SK-N-MC (cell line): ENCODE results near the gene TMEM165.

Experiments
- DNase-seq: peaks from one replicate; pipeline ENCODE4 v3.0.0-alpha.2; 2011; ENCODE audit warnings: low read depth, low spot score
- H3K27ac ChIP-seq: fragments of 200-600 bp; sonication (generic); 2 replicates; pipeline ENCODE4 v1.5.1; 2016; ENCODE audit warnings: mixed run types
- H3K36me3 ChIP-seq: fragments of 200-600 bp; sonication (generic); 2 replicates; pipeline ENCODE4 v1.6.1; 2017; ENCODE audit warnings: antibody characterized with exemption, low read length, mixed read lengths; ENCODE audit not compliant: insufficient read depth
- H3K4me3 ChIP-seq: fragments of 200-600 bp; sonication (generic); 2 replicates; pipeline ENCODE4 v1.5.1; 2016
- H3K9ac ChIP-seq: fragments of 200-600 bp; sonication (generic); 2 replicates; pipeline ENCODE4 v1.8.0; 2017; ENCODE audit warnings: mixed run types, mixed read lengths; ENCODE audit not compliant: insufficient read length
- H3K9me3 ChIP-seq: fragments of 200-600 bp; sonication (generic); 2 replicates; pipeline ENCODE4 v1.6.1; 2017; ENCODE audit warnings: low read depth, mild to moderate bottlenecking, antibody characterized with exemption, low read length, moderate library complexity, mixed read lengths
- EZH2 ChIP-seq: fragments of 200-600 bp; sonication (generic); IDR thresholded peaks from one replicate; pipeline ENCODE4 v1.6.1; 2017; ENCODE audit warnings: antibody characterized with exemption
- FOXP2 ChIP-seq: optimal IDR thresholded peaks from 2 replicates; pipeline ENCODE3; 2011; ENCODE audit warnings: mild to moderate bottlenecking, moderate library complexity; ENCODE audit not compliant: insufficient read depth; ENCODE audit errors: extremely low read length, control extremely low read depth
- POLR2AphosphoS5 ChIP-seq: IDR thresholded peaks from 2 replicates; pipeline ENCODE4 v1.6.1; 2012; ENCODE audit warnings: mild to moderate bottlenecking, low read depth, low read length, borderline replicate concordance

TMEM165 gene

DNA sequence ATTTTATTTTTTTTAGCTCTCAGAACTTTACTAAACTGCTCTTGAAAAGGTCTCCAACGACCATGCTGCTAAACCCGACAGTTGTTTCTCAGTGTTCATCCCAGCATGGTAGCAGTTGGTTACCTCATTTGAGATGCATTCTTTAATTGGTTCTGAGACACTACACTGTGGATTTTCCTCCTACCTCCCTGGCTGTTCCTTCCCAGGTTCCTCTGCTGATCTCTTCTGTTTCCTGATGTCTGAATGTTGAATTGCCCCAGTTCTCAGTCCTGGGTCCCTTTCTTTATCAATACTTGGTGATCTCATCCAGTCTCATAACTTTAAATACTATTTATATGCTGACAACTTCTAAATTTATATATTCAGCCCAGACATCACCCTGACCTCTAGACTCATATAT, 19.1 kb upstream of the TMEM165 start:
- Histone ChIP-seq H3K9me3 (no peaks in the 10 kb centered on the region), H3K27ac (no peak overlapping the region), H3K4me3 (no peak overlapping the region), H3K9ac (no peak overlapping the region), H3K36me3 (peaks cover 15% of the 10 kb centered on the region; the same call in 1 of the 2 replicates)
- TF ChIP-seq POLR2AphosphoS5 = no peak
- no peak for TF ChIP-seq FOXP2
- TF ChIP-seq EZH2 = no peak
- no peak for DNase-seq

DNA sequence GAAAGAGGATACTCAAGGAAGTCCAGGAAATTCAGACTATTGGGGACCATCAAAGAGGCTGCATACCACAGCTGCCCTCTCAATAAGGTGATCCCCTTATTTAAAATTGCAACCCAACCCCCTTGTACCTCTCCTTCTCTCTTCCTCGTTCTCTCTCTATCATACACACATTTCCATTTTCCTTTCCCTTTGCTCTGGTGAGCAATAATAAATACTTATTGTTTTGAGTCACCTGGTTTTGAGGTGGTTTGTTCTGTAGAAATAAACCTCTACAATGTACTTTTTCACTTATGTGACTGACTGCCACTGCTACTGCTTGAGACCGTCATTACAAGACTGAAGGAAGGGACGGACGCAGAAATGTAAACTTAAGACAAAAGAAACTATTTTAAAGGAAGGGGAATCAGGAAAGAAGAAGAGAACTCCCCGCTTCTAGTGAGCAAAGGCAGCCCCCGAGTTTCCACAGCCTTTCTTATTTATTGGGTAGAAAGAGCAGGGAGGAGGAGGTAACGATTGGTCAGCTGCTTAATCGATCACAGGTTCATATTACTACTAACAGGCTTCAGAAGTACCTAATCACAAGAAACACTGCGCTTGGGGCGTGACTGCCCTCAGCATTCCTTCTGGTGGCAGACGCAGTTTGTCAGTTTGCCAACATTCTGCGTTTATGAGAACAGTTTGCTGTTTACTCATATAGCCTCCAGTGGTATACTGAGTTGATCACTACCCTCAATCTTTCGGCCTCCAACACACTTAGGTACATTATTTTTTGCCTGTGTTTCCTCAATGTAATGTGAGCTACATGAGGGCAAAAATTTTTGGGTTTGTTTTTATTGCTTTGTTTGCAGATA, 16.9 kb upstream of the TMEM165 start:
- H3K9me3 ChIP-seq = no peaks in the 10 kb centered on the region
- no peak overlapping the region for H3K9ac ChIP-seq
- DNase-seq = no peak
- H3K4me3 ChIP-seq = 0 out of 2 replicates have a peak overlapping the region, but pooled peaks have one; percentile 4
- peak overlapping the region; percentile 58; the same call in 1 of the 2 replicates for H3K27ac ChIP-seq
- 0 out of 2 replicates have a peak, but pooled peaks cover 4% of the 10 kb centered on the region for H3K36me3 ChIP-seq
- TF ChIP-seq POLR2AphosphoS5 (no peak), FOXP2 (no peak)

DNA sequence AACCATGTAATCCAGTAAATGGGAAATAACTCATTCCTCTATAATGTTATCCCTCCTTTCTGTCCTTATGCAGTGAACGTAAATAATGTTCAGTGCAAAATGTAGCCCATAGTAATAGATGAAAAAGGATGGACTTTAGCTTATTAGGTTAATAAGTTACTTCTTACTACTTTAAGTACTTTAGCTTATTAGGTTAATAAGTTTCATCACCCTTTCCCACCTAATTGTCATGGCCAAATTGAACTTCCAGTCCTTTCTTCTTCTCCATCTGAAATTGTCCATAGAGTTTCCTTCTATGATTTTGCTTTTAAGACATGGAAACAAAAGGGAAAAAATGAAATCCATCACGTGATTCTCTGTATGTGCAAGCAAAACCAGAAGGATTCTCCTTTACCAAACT, 15.2 kb upstream of the TMEM165 start:
- Histone ChIP-seq H3K27ac (no peak overlapping the region), H3K36me3 (no peaks in the 10 kb centered on the region), H3K4me3 (no peak overlapping the region), H3K9me3 (no peaks in the 10 kb centered on the region), H3K9ac (no peak overlapping the region)
- DNase-seq = no peak
- TF ChIP-seq EZH2 = no peak
- no peak for TF ChIP-seq FOXP2
- TF ChIP-seq POLR2AphosphoS5 = no peak

- Histone ChIP-seq H3K36me3 (no peaks in the 10 kb centered on the region), H3K9ac (no peak overlapping the region), H3K27ac (no peak overlapping the region), H3K4me3 (peak overlapping the region; percentile 17; the same call in 1 of the 2 replicates), H3K9me3 (no peaks in the 10 kb centered on the region)
- DNase-seq = no peak
- TF ChIP-seq FOXP2 = no peak
- no peak for TF ChIP-seq EZH2
- no peak for TF ChIP-seq POLR2AphosphoS5
Measured at GRCh38 chr4:55381502-55381901, 14.3 kb upstream of the TMEM165 start.

GRCh38 chr4:55382488-55383003, 13.2 kb upstream of the TMEM165 start:
- Histone ChIP-seq H3K9ac (no peak overlapping the region), H3K9me3 (no peaks in the 10 kb centered on the region), H3K27ac (peak overlapping the region; percentile 56; the same call in 1 of the 2 replicates), H3K36me3 (no peaks in the 10 kb centered on the region), H3K4me3 (no peak overlapping the region)
- no peak for DNase-seq
- no peak for TF ChIP-seq FOXP2
- TF ChIP-seq POLR2AphosphoS5 = no peak
- TF ChIP-seq EZH2 = no peak

GRCh38 chr4:55385201-55385649, 10.5 kb upstream of the TMEM165 start:
- Histone ChIP-seq H3K9ac (no peak overlapping the region), H3K36me3 (no peaks in the 10 kb centered on the region), H3K9me3 (no peaks in the 10 kb centered on the region), H3K4me3 (no peak overlapping the region), H3K27ac (0 out of 2 replicates have a peak overlapping the region, but pooled peaks have one; percentile 4)
- no peak for DNase-seq
- TF ChIP-seq POLR2AphosphoS5 (no peak), EZH2 (no peak), FOXP2 (no peak)

- Histone ChIP-seq H3K4me3 (no peak overlapping the region), H3K27ac (no peak overlapping the region), H3K9me3 (no peaks in the 10 kb centered on the region), H3K36me3 (no peaks in the 10 kb centered on the region), H3K9ac (no peak overlapping the region)
- TF ChIP-seq POLR2AphosphoS5 = no peak
- no peak for TF ChIP-seq FOXP2
- no peak for TF ChIP-seq EZH2
- DNase-seq = no peak
Measured at GRCh38 chr4:55386073-55386472, 9.7 kb upstream of the TMEM165 start.

GRCh38 chr4:55386840-55387239, 8.9 kb upstream of the TMEM165 start:
- DNase-seq = no peak
- TF ChIP-seq FOXP2 (no peak), EZH2 (no peak), POLR2AphosphoS5 (no peak)

More at GRCh38 chr4:55386840-55387239, 8.9 kb upstream of the TMEM165 start:
- no peak overlapping the region for H3K9ac ChIP-seq
- no peaks in the 10 kb centered on the region for H3K9me3 ChIP-seq
- no peak overlapping the region for H3K4me3 ChIP-seq
- H3K27ac ChIP-seq = no peak overlapping the region
- no peaks in the 10 kb centered on the region for H3K36me3 ChIP-seq
